ENCODE measurements around the gene ACY1.
"Not testable (repeated sequence)": the region's sequence is repeated elsewhere in the genome, so short reads cannot be mapped to it uniquely, and the experiment has no call there.

The ACY1 gene

DNA sequence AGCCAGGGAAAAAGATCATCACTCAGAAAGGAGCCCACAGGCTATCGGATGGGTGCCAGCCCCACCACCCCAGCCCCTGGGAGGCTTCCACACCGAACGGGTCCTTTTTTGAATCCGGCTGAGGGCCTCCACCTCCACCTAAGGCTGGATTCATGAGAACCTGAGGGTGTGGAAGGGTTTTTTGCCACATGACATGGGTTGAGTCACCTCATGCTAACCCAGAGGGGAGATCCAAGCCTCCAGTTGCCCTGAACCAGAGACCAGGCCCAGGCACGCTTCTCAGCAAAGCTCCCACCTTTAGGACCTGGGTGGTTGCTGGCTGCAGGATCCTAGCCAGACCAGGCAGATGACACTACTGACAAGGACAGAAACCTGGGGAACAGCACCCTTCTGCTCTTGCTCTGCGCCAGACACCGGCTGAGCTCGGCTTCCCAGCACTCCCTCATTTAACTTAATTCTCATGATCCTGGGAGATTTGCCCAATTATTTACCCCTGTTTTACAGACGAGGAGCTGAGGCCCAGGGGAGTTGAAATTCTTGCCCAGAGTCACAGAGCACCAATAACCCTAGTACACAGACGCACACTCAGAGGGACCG is 47.5 kb downstream of the ACY1 start:
- DNase-seq: no peak

DNA sequence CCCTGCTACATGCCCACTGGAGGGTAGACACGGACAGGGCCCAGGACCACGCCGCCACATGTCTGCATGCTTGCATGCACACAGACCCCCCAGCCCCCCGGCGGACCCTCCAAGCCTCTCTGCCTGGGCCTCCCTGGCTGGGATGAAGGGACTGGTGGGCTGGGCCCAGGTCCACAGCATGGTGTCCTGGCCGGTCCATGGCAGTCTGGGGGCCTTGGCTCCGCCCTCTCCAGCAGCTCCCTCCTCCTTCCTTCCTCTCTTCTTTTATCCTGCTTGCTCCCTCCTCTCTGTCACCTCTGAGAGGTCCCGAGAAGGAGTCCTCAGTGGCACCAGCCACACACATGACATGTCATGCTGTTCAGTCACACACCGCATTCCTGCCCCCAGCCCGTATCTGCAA is 48.6 kb downstream of the ACY1 start:
- no peak for DNase-seq

DNA sequence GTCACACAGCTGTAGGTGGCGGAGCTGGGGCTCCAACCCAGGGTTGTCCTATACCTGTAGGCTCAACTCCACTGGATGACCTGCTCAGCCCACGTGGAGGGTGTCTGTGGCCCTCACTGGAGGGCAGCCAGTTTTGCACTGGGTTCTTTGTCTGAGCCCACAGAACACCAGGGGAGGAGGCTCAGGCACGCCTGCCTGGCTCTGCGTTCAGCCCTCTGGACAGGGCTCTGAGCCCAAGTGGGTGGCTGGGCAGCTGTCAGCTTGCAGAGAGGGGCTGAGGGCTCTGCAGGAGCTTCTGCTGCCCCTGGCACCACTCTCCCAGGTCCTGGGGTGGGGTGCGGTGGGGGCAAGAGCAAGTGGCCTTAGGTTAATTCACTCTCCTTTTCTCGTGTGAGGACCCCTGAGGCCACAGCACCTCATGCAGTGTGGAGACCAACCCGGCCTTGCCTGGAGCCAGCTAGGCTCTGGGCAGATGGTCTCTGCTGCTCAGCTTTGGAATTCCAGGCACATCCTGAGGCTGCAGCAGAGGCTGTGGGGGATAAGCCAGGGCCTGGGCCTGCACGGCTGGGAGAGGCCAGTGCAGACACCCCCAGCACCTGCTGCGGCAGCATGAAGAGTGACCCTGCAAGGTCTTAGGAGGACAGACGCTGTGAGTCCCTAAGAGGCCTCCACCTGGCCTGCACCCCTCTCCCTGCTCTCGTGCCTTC is 49.5 kb downstream of the ACY1 start:
- no peak for DNase-seq

DNA sequence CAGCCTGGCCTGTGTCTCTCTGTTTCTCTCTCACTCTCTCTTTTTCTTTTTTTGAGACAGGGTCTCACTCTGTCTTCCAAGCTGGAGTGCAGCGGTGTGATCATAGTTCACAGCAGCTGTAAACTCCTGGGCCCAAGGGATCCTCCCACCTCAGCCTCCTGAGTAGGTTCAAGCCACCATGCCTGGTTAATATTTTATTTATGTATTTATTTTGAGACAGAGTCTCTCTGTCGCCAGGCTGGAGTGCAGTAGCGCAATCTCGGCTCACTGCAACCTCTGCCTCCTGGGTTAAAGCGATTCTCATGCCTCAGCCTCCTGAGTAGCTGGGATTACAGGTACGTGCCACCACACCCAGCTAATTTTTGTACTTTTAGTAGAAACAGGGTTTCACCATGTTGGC is 50.4 kb downstream of the ACY1 start:
- not testable (repeated sequence) for DNase-seq

DNA sequence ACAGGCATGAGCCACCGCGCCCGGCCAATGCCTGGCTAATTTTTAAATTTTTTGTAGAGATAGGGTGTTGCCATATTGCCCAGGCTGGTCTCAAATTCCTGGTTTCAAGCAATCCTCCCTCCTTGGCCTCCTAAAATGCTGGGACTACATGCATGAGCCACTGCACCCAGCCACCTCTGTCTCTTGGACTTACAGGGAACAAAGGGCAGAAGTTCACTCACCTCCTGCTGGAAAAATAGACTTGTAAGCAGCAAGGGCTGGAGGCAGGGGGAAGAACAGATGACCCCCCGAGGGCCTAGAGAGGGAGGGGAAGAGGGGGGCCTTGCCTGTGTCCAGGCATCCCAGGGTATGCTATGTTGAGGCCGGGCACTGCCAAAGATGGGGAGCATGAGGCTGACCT is 50.9 kb downstream of the ACY1 start:
- no peak for DNase-seq

DNA sequence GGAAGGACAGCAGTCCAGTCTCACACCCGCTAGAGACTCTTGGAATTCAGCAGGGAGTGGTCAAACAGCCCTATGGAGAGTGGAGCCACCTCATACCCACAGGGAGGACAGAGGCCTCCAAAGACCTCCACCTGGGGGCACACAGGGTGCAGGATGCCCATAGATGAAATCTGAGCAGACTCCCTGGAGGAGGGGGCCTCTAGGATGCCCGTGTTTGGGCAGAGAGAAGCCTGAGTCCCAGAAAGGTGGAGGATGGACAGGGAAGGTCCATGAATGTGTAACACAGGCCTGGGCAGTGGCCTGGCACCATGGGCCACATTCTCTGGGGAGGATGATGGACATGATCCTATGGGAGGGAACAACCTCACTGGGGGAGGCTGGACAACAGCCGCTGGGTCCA is 51.3 kb downstream of the ACY1 start:
- no peak for DNase-seq

DNA sequence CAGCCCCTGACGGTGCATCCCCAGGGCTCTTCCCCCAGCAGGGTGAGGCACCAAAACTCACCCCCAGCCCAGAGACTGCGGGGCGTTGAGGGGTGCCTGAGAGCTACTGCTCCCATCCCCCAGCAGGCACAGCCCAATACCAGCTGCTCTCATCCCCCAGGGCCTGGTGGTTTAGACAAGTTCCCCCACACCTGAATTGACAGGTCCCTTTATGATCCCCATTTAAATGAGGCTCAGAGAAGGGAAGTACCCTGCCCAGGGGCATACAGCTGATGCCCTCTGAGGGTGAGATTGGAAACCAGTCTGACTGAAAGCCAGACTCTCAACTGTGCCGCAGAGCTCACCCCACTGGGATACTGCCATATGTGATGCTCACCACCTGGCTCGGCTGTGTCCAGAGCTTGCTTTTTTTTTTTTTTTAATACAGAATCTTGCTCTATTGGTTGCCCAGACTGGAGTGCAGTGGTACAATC is 52.9 kb downstream of the ACY1 start:
- DNase-seq: no peak

DNA sequence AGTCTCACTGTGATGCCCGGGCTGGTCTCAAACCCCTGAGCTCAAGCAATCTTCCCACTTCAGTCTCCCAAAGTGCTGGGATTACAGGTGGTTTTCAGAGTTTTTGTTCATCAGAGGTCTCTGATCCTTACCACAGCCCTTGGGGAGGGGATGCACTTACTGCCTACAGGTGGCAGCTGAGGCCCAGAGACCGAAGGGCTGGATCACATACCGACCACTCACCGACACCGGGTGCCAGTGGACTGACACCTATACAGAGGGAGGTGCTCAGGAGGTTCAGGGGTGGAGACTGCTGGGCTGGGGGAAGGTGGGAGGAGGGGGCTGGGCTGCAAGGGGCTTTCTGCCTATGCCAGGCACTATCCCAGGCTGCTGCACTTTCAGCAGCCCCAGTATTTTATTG is 53.5 kb downstream of the ACY1 start:
- no peak for DNase-seq

DNA sequence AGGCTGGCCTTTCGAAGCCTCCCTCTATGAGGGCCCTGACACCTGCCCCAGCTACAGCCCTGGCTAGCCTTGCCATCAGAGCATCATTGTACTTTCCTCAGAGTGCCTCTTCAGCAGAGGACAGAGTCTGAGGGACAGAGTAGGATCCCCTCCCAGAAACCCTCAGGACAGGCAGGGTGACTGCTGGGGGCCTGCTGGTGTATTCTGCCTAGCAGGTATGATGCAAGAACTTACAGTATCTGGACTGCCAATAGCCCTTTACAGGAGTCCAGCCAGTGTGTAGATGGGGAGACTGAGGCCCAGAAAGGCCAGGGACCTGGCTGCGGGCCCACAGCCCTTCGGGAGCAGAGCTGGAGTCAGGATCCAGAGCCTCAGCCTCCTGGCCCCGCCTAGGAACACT is 54.0 kb downstream of the ACY1 start:
- DNase-seq: no peak

DNA sequence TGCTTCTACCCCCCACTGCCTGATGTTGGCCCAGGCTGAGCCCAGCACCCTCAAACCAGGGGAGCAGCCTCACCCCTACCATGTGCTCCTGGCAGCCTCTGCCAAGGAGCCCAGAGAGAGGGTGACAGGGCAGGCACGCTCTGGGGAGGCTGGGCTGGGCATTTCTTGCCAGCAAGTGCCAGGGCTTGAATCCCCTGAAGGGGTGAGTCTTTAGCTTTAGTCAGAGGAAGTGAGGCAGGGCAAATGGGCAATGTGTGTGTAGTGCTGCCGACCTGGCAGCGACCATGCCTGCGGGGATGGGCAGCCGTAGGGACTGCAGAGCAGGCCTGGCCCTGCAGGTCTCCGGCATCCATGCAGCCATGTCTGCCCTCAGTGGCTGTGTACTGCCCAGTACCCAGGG is 54.9 kb downstream of the ACY1 start:
- no peak for DNase-seq
